HepG2 (cell line): Measurements from ENCODE around the gene DCDC1. TPM values are rescaled to one million over a fixed set of nuclear protein-coding genes. Genes with fewer than 3 reads are reported as not detected.

Experiments used
- ATAC-seq: fragments of 200-7000 bp; cut with Tn5 transposase; 3 replicates; pipeline ENCODE4 v1.9.1; 2020; ENCODE audit warnings: mild to moderate bottlenecking, moderate library complexity
- BruUV-seq: library from RNA; stranded (reverse); fragments of 400-500 nt; replicated peaks from 2 replicates; lab custom pipeline; 2021; lab: Mats Ljungman, UMichigan
- CTCF ChIA-PET: fragments of 300-600 bp; formaldehyde crosslinking; extraction: SDS; loops from one replicate; lab custom pipeline; 2021; ENCODE audit warnings: low total read pairs, inconsistent platforms, low intra/inter-chr PET ratio; lab: Yijun Ruan, JAX
- POLR2A ChIA-PET: fragments of 350-600 bp; sonication (Branson Sonifier 250); formaldehyde crosslinking; loops from one replicate; lab custom pipeline; 2020; ENCODE audit warnings: antibody characterized with exemption, inconsistent platforms; lab: Yijun Ruan, JAX
- DNase-seq: peaks from one replicate; pipeline ENCODE4 v3.0.0-alpha.2; 2015; ENCODE audit warnings: low spot score
- FAIRE-seq: peaks from 3 replicates; lab custom pipeline; 2011; peaks lifted over from hg19 to GRCh38; lab: Jason Lieb, UNC
- H2AFZ ChIP-seq: one replicate; pipeline ENCODE4 v1.6.1; 2011; ENCODE audit warnings: low read length, inconsistent platforms
- H3K27ac ChIP-seq: fragments of 300-600 bp; 3 replicates; pipeline ENCODE4 v1.8.0; 2011; ENCODE audit warnings: mixed run types, mild to moderate bottlenecking, mixed read lengths, low read length, inconsistent platforms; ENCODE audit not compliant: insufficient read depth; ENCODE audit errors: extremely low read length
- H3K27me3 ChIP-seq, 2 experiments: fragments of 200-600 bp in 1 of 2; 2 replicates in 1 of 2; 3 replicates in 1 of 2; pipeline versions ENCODE4 v1.6.0 to v1.8.0; 2011; ENCODE audit warnings: low read length in 2 of 2, mild to moderate bottlenecking in 2 of 2, moderate library complexity in 2 of 2, inconsistent platforms in 1 of 2; ENCODE audit not compliant: insufficient read depth in 2 of 2, control insufficient read depth in 1 of 2
- H3K36me3 ChIP-seq, 2 experiments: fragments of 200-600 bp in 1 of 2; replicated peaks in 1 of 2; 2 replicates in 1 of 2; 3 replicates in 1 of 2; pipeline versions ENCODE4 v1.5.1 to v1.8.0; 2011; ENCODE audit warnings: low read length in 2 of 2, inconsistent platforms in 1 of 2; ENCODE audit not compliant: insufficient read depth in 2 of 2, control insufficient read depth in 1 of 2
- H3K4me1 ChIP-seq: 2 replicates; pipeline ENCODE4 v1.5.1; 2012; ENCODE audit warnings: low read length, inconsistent platforms; ENCODE audit not compliant: insufficient read depth
- H3K4me2 ChIP-seq: 2 replicates; pipeline ENCODE4 v1.6.0; 2011; ENCODE audit warnings: low read depth, low read length, inconsistent platforms
- H3K4me3 ChIP-seq, 3 experiments: fragments of 200-600 bp in 1 of 3; sonication (generic), shearing (Covaris generic) in 1 of 3; replicated peaks in 1 of 3; 2 replicates each; pipeline ENCODE4 v1.5.1; 2011 to 2016; ENCODE audit warnings: low read length in 3 of 3, inconsistent platforms in 2 of 3, low read depth in 2 of 3, mild to moderate bottlenecking in 2 of 3, control low read depth in 1 of 3, mixed read lengths in 1 of 3; ENCODE audit not compliant: insufficient read depth in 1 of 3
- H3K79me2 ChIP-seq: one replicate; pipeline ENCODE4 v1.6.1; 2011; ENCODE audit warnings: low read length, inconsistent platforms; ENCODE audit not compliant: insufficient read depth
- H3K9ac ChIP-seq: 2 replicates; pipeline ENCODE4 v1.6.0; 2011; ENCODE audit warnings: mild to moderate bottlenecking, low read depth, low read length, inconsistent platforms; ENCODE audit not compliant: insufficient read depth
- H3K9me3 ChIP-seq: 2 replicates; pipeline ENCODE4 v1.5.1; 2012; ENCODE audit warnings: mild to moderate bottlenecking, low read length
- H4K20me1 ChIP-seq: 2 replicates; pipeline ENCODE4 v1.6.0; 2011; ENCODE audit warnings: inconsistent platforms, mild to moderate bottlenecking, low read length, moderate library complexity; ENCODE audit not compliant: insufficient read depth
- ESRRA ChIP-seq: sonication (generic); formaldehyde crosslinking; IDR thresholded peaks from 2 replicates; pipeline ENCODE4 v1.5.1; 2020; ENCODE audit warnings: mild to moderate bottlenecking, low read depth, missing genetic modification reagents
- MAFF ChIP-seq: IDR thresholded peaks from 2 replicates; pipeline ENCODE4 v1.6.1; 2011; ENCODE audit warnings: low read depth, low read length, improper control_type of control experiment
- MAFK ChIP-seq, 2 experiments: IDR thresholded peaks in 1 of 2; conservative IDR thresholded peaks in 1 of 2; 2 replicates each; pipeline ENCODE4 v1.6.1; 2011; ENCODE audit warnings: improper control_type of control experiment in 2 of 2, low read length in 2 of 2
- MED13 ChIP-seq: sonication (generic); formaldehyde crosslinking; IDR thresholded peaks from 2 replicates; pipeline ENCODE4 v1.5.0; 2020; ENCODE audit warnings: missing genetic modification reagents
- NCOR1 ChIP-seq: fragments of 200-600 bp; sonication (generic); IDR thresholded peaks from 2 replicates; pipeline ENCODE4 v1.7.0; 2017; ENCODE audit warnings: antibody characterized with exemption, low read length, borderline replicate concordance
- NKX3-1 ChIP-seq: sonication (generic); formaldehyde crosslinking; IDR thresholded peaks from 2 replicates; pipeline ENCODE4 v1.5.0; 2020; ENCODE audit warnings: missing genetic modification reagents
- NR2F1 ChIP-seq, 2 experiments: fragments of 450-650 bp in 1 of 2; formaldehyde crosslinking in 1 of 2; IDR thresholded peaks; 2 replicates each; pipeline versions ENCODE4 v1.5.0 to v1.6.1; 2016 to 2020; ENCODE audit warnings: mild to moderate bottlenecking in 1 of 2, missing compliant biosample characterization in 1 of 2, missing genetic modification reagents in 1 of 2, moderate library complexity in 1 of 2
- PHF5A ChIP-seq: IDR thresholded peaks from one replicate; pipeline ENCODE4 v1.6.1; 2018; ENCODE audit warnings: low read depth, missing genetic modification reagents; ENCODE audit not compliant: unreplicated experiment
- ZNF180 ChIP-seq: sonication (generic); formaldehyde crosslinking; IDR thresholded peaks from 2 replicates; pipeline ENCODE4 v1.4.0; 2020; ENCODE audit warnings: low read depth, missing genetic modification reagents, borderline replicate concordance
- ZNF383 ChIP-seq: sonication (generic); formaldehyde crosslinking; IDR thresholded peaks from 2 replicates; pipeline ENCODE4 v1.4.0; 2020; ENCODE audit warnings: missing genetic modification reagents, mild to moderate bottlenecking, borderline replicate concordance
- ZNF468 ChIP-seq: sonication (generic); formaldehyde crosslinking; IDR thresholded peaks from 2 replicates; pipeline ENCODE4 v1.8.0; 2022; ENCODE audit warnings: mild to moderate bottlenecking, moderate library complexity, missing genetic modification reagents
- WGBS: methylation state at CpG from one replicate; pipeline ENCODE4 v1.1.6; 2017; ENCODE audit warnings: low lambda C conversion rate; 5-methylcytosine and 5-hydroxymethylcytosine counted together
- in situ Hi-C: cut with HindIII; loops from 2 replicates; pipeline ENCODE4 v1.10.0; 2017; ENCODE audit warnings: low pct_unique_long_range_greater_than_20kb; ENCODE audit not compliant: extremely low pct_ligation_motif_present
- intact Hi-C: fragments of 100-400 bp; cut with micrococcal nuclease; formaldehyde crosslinking; loops from one replicate; pipeline ENCODE4 v1.10.0; 2022; ENCODE audit not compliant: unreplicated experiment
- polyA plus RNA-seq, 8 experiments: library from polyadenylated mRNA; depleted of rRNA in 3 of 8; stranded (reverse) in 7 of 8; unstranded in 1 of 8; fragments of >200 nt; fragmentation: Illumina TruSeq in 4 of 8; extraction: Trizol in 4 of 8; gene quantifications; 2 replicates each; pipeline versions ENCODE4 v1.2.1 to v1.2.3, GENCODE V29; 2011 to 2016; ENCODE audit warnings: low read depth in 4 of 8, missing spikeins in 1 of 8, mixed read lengths in 1 of 8; ENCODE audit not compliant: insufficient read depth in 1 of 8
- total RNA-seq, 5 experiments: library from RNA; depleted of rRNA; stranded (reverse); fragments of >200 nt; fragmentation: Illumina TruSeq; extraction: Trizol; gene quantifications; 2 replicates each; pipeline ENCODE4 v1.2.3, GENCODE V29; 2016; ENCODE audit warnings: low read depth in 1 of 5
- TF ChIP-seq, protein P1 (sequence below): sonication (generic); formaldehyde crosslinking; conservative IDR thresholded peaks from 2 replicates; pipeline ENCODE4 v1.5.0; 2020; ENCODE audit warnings: missing genetic modification reagents

Gene DCDC1
- total and polyA plus RNA-seq, 2 of the 13 experiments (the other 11 are each of a cell fraction or from before 2014, with no cell fraction given) = 0.12 to 0.27 TPM

DNA sequence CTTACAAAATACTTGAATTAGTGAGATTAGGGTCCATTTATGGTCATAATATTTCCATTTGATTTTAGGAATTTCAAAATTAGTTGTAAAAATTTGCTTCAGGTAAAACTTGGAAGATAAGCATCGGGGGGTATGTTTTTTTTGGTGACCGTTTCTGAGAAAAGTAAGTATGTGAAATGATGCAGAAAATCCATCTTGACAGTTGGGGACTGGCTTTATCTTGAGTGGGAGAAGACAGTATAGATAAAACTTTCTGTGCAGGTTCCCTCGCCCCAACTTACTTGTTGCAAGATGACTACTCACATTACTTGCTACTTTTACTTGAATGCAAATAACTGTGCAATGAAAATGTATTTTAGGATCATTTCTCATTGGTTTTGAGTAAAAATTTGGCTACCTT lies 49.6 kb upstream of the DCDC1 start:
- ChIA-PET POLR2A (no interaction called here), CTCF (no interaction called here)
- DNase-seq = no peak
- Histone ChIP-seq H3K4me2 (no peak overlapping the region), H3K4me3 (no peak overlapping the region), H3K36me3 (peaks cover 0 to 4% of the 10 kb centered on the region in 2 experiments; a peak in 1 of 5 replicates), H3K27me3 (no peaks in the 10 kb centered on the region), H4K20me1 (no peaks in the 10 kb centered on the region), H3K79me2 (no peaks in the 10 kb centered on the region), H3K9ac (no peak overlapping the region), H3K4me1 (no peaks in the 10 kb centered on the region), H3K27ac (no peak overlapping the region), H2AFZ (no peak overlapping the region), H3K9me3 (no peaks in the 10 kb centered on the region)
- no TSS peak for BruUV-seq
- no peak for FAIRE-seq
- no peak for ATAC-seq
- TF ChIP-seq, protein P1, sequence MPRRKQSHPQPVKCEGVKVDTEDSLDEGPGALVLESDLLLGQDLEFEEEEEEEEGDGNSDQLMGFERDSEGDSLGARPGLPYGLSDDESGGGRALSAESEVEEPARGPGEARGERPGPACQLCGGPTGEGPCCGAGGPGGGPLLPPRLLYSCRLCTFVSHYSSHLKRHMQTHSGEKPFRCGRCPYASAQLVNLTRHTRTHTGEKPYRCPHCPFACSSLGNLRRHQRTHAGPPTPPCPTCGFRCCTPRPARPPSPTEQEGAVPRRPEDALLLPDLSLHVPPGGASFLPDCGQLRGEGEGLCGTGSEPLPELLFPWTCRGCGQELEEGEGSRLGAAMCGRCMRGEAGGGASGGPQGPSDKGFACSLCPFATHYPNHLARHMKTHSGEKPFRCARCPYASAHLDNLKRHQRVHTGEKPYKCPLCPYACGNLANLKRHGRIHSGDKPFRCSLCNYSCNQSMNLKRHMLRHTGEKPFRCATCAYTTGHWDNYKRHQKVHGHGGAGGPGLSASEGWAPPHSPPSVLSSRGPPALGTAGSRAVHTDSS (CRISPR knock-in tag) = no peak
- TF ChIP-seq ZNF383 (CRISPR knock-in tag) (no peak), NR2F1 (CRISPR knock-in tag; IDR thresholded peaks at IDR 0.05) (no peak), PHF5A (CRISPR knock-in tag) (no peak), ZNF180 (CRISPR knock-in tag) (no peak), ESRRA (CRISPR knock-in tag) (no peak), NCOR1 (no peak)
- WGBS = 99% methylated on average over 3 of the region's 3 CpGs
- intact Hi-C loops = no loop called here
- in situ Hi-C loops = no loop called here

DNA sequence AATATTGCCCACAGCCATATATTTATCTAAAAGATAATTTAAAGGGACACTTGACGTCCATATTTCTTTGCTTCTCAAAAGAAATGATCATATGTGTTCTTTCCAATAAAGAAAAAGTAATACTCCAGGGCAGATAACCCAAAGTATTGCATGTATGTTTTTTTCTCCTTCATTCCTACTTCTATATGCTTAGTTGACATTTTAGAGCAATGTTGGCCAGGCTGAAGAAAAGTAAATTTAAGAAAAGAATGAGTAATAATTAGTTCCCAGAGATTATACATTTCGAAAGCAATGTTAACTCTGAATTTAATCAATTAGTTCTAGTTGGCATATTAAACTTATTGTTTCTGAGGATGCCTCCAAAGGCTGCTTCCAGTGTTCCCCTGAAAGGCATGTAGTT lies 48.3 kb upstream of the DCDC1 start:
- H3K4me1 ChIP-seq = no peaks in the 10 kb centered on the region
- POLR2A ChIA-PET = no interaction called here
- FAIRE-seq (no peak), DNase-seq (no peak), ATAC-seq (no peak)
- in situ Hi-C loops = no loop called here
- TF ChIP-seq MAFF (peak; percentile 47; the same call in 1 of the 2 replicates), MED13 (CRISPR knock-in tag) (no peak), NKX3-1 (no peak), ZNF468 (CRISPR knock-in tag) (no peak), MAFK (conservative IDR thresholded peaks at IDR 0.05 in 1 of 2, IDR thresholded peaks at IDR 0.05 in 1 of 2; ENCODE audit: low read length in 2 of 2) (peak; percentile 39 to 61; a peak in 3 of 4 replicates)
- WGBS = 96% methylated on average over 2 of the region's 2 CpGs
- BruUV-seq = no TSS peak
- H3K36me3 ChIP-seq = peaks cover 0 to 4% of the 10 kb centered on the region in 2 experiments; a peak in 1 of 5 replicates
- intact Hi-C loops = no loop called here
- H3K27ac ChIP-seq = no peak overlapping the region
- H3K9ac ChIP-seq = no peak overlapping the region
- CTCF ChIA-PET = no interaction called here
- no peak overlapping the region for H2AFZ ChIP-seq
- H3K4me3 ChIP-seq = no peak overlapping the region
- no peaks in the 10 kb centered on the region for H4K20me1 ChIP-seq
- H3K9me3 ChIP-seq = no peaks in the 10 kb centered on the region
- H3K4me2 ChIP-seq = no peak overlapping the region
- H3K79me2 ChIP-seq = no peaks in the 10 kb centered on the region
- no peaks in the 10 kb centered on the region for H3K27me3 ChIP-seq
